Left hindlimb (tissue), 1 donor: Measurements from ENCODE around the gene STK32B.
"Not testable (repeated sequence)": the region's sequence is repeated elsewhere in the genome, so short reads cannot be mapped to it uniquely, and the experiment has no call there.

Experiments
- DNase-seq: peaks from one replicate; pipeline ENCODE4 v3.0.0-alpha.2; 2018

Gene STK32B

DNA sequence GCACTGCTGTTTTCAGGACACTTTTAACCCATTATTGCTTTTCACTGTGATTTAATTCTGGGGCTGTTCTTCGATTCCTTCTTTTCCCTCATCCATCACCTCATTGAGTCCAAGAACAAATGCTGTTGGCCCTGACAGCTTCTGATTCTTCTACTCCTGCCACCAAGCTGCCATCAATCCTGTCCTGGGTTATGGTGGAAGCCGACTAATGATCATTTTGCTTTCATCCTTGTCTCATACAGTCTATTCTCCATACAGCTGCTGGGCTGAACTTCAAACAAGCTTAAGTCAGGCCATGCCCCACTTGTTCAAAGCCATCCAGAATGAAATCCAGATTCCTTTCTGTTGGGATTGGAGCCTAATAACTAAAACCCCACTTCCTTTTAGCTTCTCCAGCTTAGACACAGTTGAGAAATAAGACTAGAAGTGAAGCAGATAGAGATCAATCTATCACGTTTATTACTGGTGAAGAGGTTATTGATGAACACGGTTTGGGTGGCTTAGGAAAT, 161.9 kb downstream of the STK32B start:
- DNase-seq: no peak

GRCh38 chr4:5215321-5215720, 164.0 kb downstream of the STK32B start:
- no peak for DNase-seq

DNA sequence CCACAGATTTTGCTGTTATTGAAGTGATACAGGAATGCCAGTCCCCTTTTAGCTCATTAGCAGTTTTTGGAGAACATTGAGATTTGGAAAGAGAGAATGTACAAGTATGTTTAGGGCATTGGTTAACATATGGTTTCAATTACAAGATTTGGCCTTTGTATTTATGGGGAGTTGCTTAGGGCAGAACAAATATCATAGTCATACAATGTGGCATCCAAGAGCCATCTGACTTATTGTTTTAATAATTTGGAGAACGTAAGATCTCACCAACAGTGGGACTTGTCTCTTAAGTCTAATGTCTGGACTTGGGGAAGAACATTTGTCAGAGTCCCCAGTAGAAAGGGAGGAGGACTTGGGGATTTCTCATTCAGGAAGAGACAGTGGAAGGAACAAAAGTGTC, 166.1 kb downstream of the STK32B start:
- no peak for DNase-seq

DNA sequence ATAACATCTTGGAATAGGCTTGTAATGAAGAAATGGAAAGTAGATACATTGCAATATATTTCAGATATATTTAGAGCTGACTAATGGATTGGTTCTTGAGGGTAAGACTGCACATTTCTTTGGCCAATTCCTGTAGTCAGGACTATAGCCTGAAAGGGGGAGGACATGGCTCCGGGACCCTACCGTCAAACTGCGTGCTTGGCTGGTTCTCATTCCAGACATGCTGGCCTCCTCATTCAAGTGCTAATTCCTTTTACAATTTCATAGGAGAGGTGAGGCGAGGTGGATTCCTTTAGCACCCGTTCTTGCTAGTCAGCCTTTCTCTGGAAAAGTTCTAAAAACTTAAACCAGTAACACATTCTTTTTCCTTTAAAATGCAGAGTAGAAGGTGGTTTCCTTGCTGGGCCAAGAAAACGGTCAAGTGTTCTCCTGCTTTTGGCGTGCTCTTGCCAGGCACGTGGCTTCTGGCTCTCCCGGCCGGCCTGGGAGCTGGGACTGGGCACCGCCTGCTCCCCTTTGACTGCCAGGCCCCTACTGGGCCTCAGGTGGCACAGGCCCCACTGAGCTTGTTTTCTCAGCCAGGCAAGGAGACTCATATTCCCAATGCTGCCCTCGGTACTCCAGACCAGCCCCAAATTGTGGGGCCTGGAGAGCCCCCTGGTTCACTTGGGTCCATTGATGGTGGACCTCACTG, 167.2 kb downstream of the STK32B start:
- no peak for DNase-seq

- no peak for DNase-seq
Observed at GRCh38 chr4:5220028-5220427, 168.7 kb downstream of the STK32B start.

DNA sequence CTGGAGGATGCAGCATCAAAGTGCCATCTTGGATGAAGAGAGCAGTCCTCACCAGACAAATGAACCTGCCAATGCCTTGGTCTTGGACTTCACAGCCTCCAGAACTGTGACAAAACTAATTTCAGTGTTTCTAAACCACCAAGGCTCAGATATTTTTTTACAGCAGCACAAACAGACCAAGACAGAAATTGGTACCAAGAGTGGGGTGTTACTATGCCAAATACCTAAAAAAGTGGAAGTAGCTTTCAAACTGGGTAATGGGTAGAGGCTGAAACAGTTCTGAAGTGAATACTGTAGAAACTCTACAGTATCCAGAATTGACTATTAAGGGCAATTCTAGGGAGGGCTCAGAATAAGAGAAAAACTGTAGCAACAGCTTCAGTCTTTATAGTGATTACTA, 170.8 kb downstream of the STK32B start:
- DNase-seq: no peak

GRCh38 chr4:5222951-5223350, 171.7 kb downstream of the STK32B start:
- DNase-seq: no peak

- no peak for DNase-seq
Observed at GRCh38 chr4:5224340-5224739, 173.1 kb downstream of the STK32B start.

GRCh38 chr4:5232549-5232948, 181.3 kb downstream of the STK32B start:
- DNase-seq: no peak

GRCh38 chr4:5237086-5237660, 185.9 kb downstream of the STK32B start:
- no peak for DNase-seq

DNA sequence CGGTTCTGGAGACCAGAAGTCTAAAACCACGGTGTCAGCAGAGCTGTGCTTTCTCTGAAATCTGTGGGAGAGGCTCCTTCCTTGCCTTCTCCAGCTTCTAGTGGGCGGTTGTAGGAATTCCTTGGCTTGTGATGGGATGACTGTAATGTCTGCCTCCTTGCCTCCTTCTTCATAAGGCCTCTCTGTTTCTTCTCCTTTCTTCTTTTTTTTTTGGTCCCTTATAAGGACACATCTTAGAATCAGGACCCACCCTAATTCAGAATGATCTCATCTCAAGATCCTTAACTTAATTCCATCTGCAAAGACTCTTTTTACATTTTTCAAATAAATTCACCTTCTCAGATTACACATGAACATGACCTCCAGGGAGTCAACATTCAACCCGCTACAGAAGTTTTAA, 186.9 kb downstream of the STK32B start:
- DNase-seq: no peak

- DNase-seq: not testable (repeated sequence)
Observed at GRCh38 chr4:5247061-5247460, 195.8 kb downstream of the STK32B start.

DNA sequence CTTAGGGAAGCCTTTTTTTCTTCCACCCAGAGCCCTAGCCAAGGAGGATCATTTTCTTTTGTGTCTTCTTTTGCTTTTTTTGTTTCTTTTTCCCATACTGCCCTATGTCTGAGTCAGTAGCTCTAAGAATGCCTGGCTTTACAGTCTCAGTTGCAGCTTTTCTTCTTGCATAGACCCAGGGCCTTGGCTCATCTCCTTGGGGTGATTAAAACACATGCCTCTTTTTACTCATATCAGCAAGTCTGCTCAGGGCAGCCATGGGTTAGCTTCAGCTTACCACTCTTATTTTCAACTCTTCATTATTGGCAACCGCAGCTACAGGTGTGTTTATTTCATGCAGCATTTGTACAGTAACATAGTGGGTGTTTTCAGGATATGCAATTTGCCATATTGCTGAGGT, 196.5 kb downstream of the STK32B start:
- DNase-seq: no peak

DNA sequence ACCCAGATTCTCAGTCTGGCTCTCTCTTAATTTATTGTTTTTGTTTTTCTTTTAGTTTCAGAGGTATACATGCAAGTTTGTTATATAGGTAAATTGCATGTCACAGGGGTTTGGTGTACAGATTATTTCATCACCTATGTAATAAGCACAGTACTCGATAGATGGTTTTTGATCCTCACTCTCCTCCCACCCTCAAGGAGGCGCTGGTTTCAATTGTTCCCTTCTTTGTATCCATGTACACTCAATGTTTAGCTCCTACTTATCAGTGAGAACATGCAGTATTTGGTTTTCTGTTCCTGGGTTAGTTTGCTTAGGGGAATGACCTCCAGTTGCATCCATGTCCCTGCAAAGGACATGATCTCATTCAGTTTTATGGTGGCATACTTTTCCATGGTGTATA, 198.4 kb downstream of the STK32B start:
- no peak for DNase-seq

- DNase-seq: not testable (repeated sequence)
Observed at GRCh38 chr4:5250536-5250935, 199.3 kb downstream of the STK32B start.

DNA sequence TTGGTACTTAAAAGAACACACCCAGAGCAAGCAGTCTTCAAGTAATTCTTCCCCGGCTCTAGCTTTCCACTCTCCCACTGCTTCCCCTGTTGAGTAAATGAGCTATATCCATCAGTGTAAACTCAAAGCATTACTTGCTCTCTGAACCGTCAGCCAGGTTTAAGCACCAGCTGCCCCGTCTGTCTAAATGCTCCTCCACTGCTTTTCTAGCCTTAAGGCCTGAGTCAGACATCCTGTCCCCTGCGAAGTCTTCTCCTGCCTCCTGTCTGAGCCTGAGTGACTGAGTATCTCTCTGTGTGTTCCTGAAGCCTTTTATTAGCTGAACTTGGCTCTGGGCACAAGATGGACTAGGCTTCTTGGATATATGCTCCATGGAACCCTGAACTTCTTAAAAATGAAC, 205.1 kb downstream of the STK32B start:
- no peak for DNase-seq

GRCh38 chr4:5257086-5257485, 205.8 kb downstream of the STK32B start:
- DNase-seq: no peak

- DNase-seq: no peak
Observed at GRCh38 chr4:5259471-5259870, 208.2 kb downstream of the STK32B start.

GRCh38 chr4:5260121-5260520, 208.8 kb downstream of the STK32B start:
- no peak for DNase-seq

DNA sequence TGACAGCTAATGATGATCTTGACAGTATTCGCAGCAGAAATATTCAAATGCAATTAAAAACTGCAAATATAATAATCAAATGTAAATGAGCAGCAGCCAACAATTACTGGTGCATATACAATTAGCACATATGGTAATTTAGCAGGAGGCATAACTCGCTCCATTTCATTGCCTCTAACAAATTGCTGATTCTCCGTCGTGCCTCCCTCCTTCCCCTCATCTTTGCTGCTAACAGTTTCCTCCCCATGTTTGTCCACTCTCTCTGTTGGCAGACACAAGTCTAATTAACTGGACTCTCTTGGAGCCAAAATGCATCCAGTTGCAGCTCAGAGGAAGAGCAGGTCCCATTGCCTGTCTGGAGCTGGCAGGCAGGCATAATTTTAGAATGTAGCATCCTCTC, 210.6 kb downstream of the STK32B start:
- DNase-seq: no peak

- no peak for DNase-seq
Observed at GRCh38 chr4:5266991-5267390, 215.7 kb downstream of the STK32B start.

DNA sequence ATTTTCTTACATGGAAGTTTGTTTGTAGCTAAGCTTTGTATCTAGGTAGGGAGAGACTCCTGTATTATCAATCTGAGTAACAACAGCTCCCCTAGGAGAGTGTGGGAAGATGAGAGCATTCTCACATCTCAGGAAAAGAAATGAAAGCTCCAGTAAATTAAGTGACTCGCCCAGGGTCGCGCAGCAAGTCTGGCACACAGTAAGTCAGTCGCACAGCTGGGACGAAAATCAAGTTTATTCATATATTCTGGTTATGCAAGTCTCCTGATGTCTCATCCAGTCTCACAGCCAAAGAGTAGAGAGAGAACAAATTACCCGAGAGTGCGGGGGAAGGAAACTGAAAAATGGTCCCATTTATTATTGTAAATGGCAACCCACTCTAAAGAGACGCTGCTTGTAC, 216.1 kb downstream of the STK32B start:
- DNase-seq: no peak

- no peak for DNase-seq
Observed at GRCh38 chr4:5276475-5277075, 225.3 kb downstream of the STK32B start.

GRCh38 chr4:5277079-5277478, 225.8 kb downstream of the STK32B start:
- no peak for DNase-seq
